MM.1S (cell line): ENCODE data around the gene PTGFR.

ENCODE experiments used
- DNase-seq: peaks from one replicate; pipeline ENCODE4 v3.0.0-alpha.2; 2015
- H2AFZ ChIP-seq: fragments of 300-600 bp; sonication (generic); 2 replicates; pipeline ENCODE4 v1.6.0; 2016; ENCODE audit warnings: antibody characterized with exemption, low read length
- H3F3A ChIP-seq: fragments of 300-600 bp; sonication (generic); 2 replicates; pipeline ENCODE4 v1.6.1; 2016; ENCODE audit warnings: mild to moderate bottlenecking, antibody characterized with exemption, low read length, moderate library complexity, mixed read lengths; ENCODE audit not compliant: insufficient read depth
- H3K27ac ChIP-seq: fragments of 300-600 bp; sonication (generic); 2 replicates; pipeline ENCODE4 v1.5.1; 2016; ENCODE audit warnings: mild to moderate bottlenecking, low read length
- H3K27me3 ChIP-seq: fragments of 300-600 bp; sonication (generic); replicated peaks from 2 replicates; pipeline ENCODE4 v1.6.0; 2016; ENCODE audit warnings: low read length; ENCODE audit not compliant: insufficient read depth
- H3K36me3 ChIP-seq: fragments of 300-600 bp; sonication (generic); replicated peaks from 2 replicates; pipeline ENCODE4 v1.6.1; 2016; ENCODE audit warnings: mild to moderate bottlenecking, low read length, mixed read lengths; ENCODE audit not compliant: insufficient read depth
- H3K4me1 ChIP-seq: fragments of 300-600 bp; sonication (generic); 2 replicates; pipeline ENCODE4 v1.6.1; 2016; ENCODE audit warnings: low read length, mixed read lengths
- H3K4me2 ChIP-seq: fragments of 300-600 bp; sonication (generic); 2 replicates; pipeline ENCODE4 v1.6.0; 2016; ENCODE audit warnings: low read depth, low read length
- H3K4me3 ChIP-seq: fragments of 300-600 bp; sonication (generic); 2 replicates; pipeline ENCODE4 v1.5.1; 2016; ENCODE audit warnings: low read length, mixed read lengths
- H3K79me2 ChIP-seq: fragments of 300-600 bp; sonication (generic); 2 replicates; pipeline ENCODE4 v1.6.1; 2016; ENCODE audit warnings: mixed run types, low read length, mixed read lengths
- H3K9ac ChIP-seq: fragments of 300-600 bp; sonication (generic); 2 replicates; pipeline ENCODE4 v1.6.1; 2016; ENCODE audit warnings: low read length, mixed read lengths
- H3K9me2 ChIP-seq: fragments of 300-600 bp; sonication (generic); replicated peaks from 2 replicates; pipeline ENCODE4 v1.6.1; 2016; ENCODE audit warnings: mild to moderate bottlenecking, low read length, mixed read lengths; ENCODE audit not compliant: insufficient read depth
- H3K9me3 ChIP-seq: fragments of 300-600 bp; sonication (generic); replicated peaks from 2 replicates; pipeline ENCODE4 v1.6.1; 2016; ENCODE audit warnings: mild to moderate bottlenecking, low read length, mixed read lengths; ENCODE audit not compliant: insufficient read depth
- H4K20me1 ChIP-seq: fragments of 300-600 bp; sonication (generic); 2 replicates; pipeline ENCODE4 v1.6.1; 2016; ENCODE audit warnings: mild to moderate bottlenecking, low read length, moderate library complexity, mixed read lengths; ENCODE audit not compliant: insufficient read depth
- CTCF ChIP-seq: fragments of 300-600 bp; sonication (generic); IDR thresholded peaks from 2 replicates; pipeline ENCODE4 v1.5.1; 2016; ENCODE audit warnings: antibody characterized with exemption, low read length, mixed read lengths
- EZH2 ChIP-seq: fragments of 300-600 bp; sonication (generic); optimal IDR thresholded peaks from 2 replicates; pipeline ENCODE3; 2017; ENCODE audit warnings: low read depth, mild to moderate bottlenecking, antibody characterized with exemption, low read length, mixed read lengths
- EZH2phosphoT487 ChIP-seq: fragments of 300-600 bp; sonication (generic); IDR thresholded peaks from 2 replicates; pipeline ENCODE4 v1.6.1; 2018; ENCODE audit warnings: antibody characterized with exemption, low read length

PTGFR gene

GRCh38 chr1:78511334-78511733 is 20.6 kb downstream of the PTGFR start:
- no peak overlapping the region for H2AFZ ChIP-seq
- TF ChIP-seq CTCF (no peak), EZH2 (no peak), EZH2phosphoT487 (no peak)
- DNase-seq = no peak
- no peaks in the 10 kb centered on the region for H3F3A ChIP-seq
- no peaks in the 10 kb centered on the region for H3K27me3 ChIP-seq
- no peaks in the 10 kb centered on the region for H3K79me2 ChIP-seq
- no peaks in the 10 kb centered on the region for H3K9me2 ChIP-seq
- H3K9me3 ChIP-seq = no peaks in the 10 kb centered on the region
- no peaks in the 10 kb centered on the region for H3K36me3 ChIP-seq
- H3K27ac ChIP-seq = no peak overlapping the region
- H3K4me1 ChIP-seq = no peaks in the 10 kb centered on the region
- H3K4me2 ChIP-seq = no peak overlapping the region
- H3K9ac ChIP-seq = no peak overlapping the region
- no peaks in the 10 kb centered on the region for H4K20me1 ChIP-seq
- H3K4me3 ChIP-seq = no peak overlapping the region

GRCh38 chr1:78516716-78517115 is 25.9 kb downstream of the PTGFR start:
- H3K27me3 ChIP-seq = no peaks in the 10 kb centered on the region
- no peaks in the 10 kb centered on the region for H3K79me2 ChIP-seq
- no peaks in the 10 kb centered on the region for H3F3A ChIP-seq
- no peak overlapping the region for H3K4me3 ChIP-seq
- H3K9me3 ChIP-seq = no peaks in the 10 kb centered on the region
- no peak overlapping the region for H2AFZ ChIP-seq
- TF ChIP-seq EZH2phosphoT487 (no peak), EZH2 (no peak), CTCF (no peak)
- no peak for DNase-seq
- no peaks in the 10 kb centered on the region for H3K36me3 ChIP-seq
- no peaks in the 10 kb centered on the region for H3K4me1 ChIP-seq
- H4K20me1 ChIP-seq = no peaks in the 10 kb centered on the region
- no peaks in the 10 kb centered on the region for H3K9me2 ChIP-seq
- no peak overlapping the region for H3K4me2 ChIP-seq
- no peak overlapping the region for H3K9ac ChIP-seq
- no peak overlapping the region for H3K27ac ChIP-seq

GRCh38 chr1:78519446-78519845 is 28.7 kb downstream of the PTGFR start:
- TF ChIP-seq EZH2phosphoT487 (no peak), EZH2 (no peak), CTCF (no peak)
- Histone ChIP-seq H3K9me3 (no peaks in the 10 kb centered on the region), H3K9ac (no peak overlapping the region), H3K4me2 (no peak overlapping the region), H3K27me3 (no peaks in the 10 kb centered on the region), H3K9me2 (no peaks in the 10 kb centered on the region), H3K4me3 (no peak overlapping the region), H3K27ac (no peak overlapping the region), H4K20me1 (no peaks in the 10 kb centered on the region), H2AFZ (no peak overlapping the region), H3K36me3 (no peaks in the 10 kb centered on the region), H3K4me1 (no peaks in the 10 kb centered on the region), H3F3A (no peaks in the 10 kb centered on the region), H3K79me2 (no peaks in the 10 kb centered on the region)
- no peak for DNase-seq

GRCh38 chr1:78520216-78520615 is 29.4 kb downstream of the PTGFR start:
- H3K4me3 ChIP-seq = no peak overlapping the region
- no peak overlapping the region for H3K4me2 ChIP-seq
- no peaks in the 10 kb centered on the region for H4K20me1 ChIP-seq
- H3K9me2 ChIP-seq = no peaks in the 10 kb centered on the region
- no peak for DNase-seq
- H3K27ac ChIP-seq = no peak overlapping the region
- H3K4me1 ChIP-seq = no peaks in the 10 kb centered on the region
- TF ChIP-seq EZH2 (no peak), CTCF (no peak), EZH2phosphoT487 (no peak)
- no peaks in the 10 kb centered on the region for H3K36me3 ChIP-seq
- H2AFZ ChIP-seq = no peak overlapping the region
- no peaks in the 10 kb centered on the region for H3K9me3 ChIP-seq
- H3K79me2 ChIP-seq = no peaks in the 10 kb centered on the region
- H3K27me3 ChIP-seq = no peaks in the 10 kb centered on the region
- H3F3A ChIP-seq = no peaks in the 10 kb centered on the region
- H3K9ac ChIP-seq = no peak overlapping the region
